HG03064 (cell line): ENCODE measurements around the gene SREBF2.

Experiments used
- ATAC-seq: cut with Tn5 transposase; IDR thresholded peaks from one replicate; pipeline ENCODE4 v1.9.1; 2021; ENCODE audit warnings: low read depth; ENCODE audit not compliant: unreplicated experiment

The SREBF2 gene

GRCh38 chr22:41905411-41906202, 72.7 kb downstream of the SREBF2 start:
- ATAC-seq = no peak

GRCh38 chr22:41906822-41907221, 73.9 kb downstream of the SREBF2 start:
- no peak for ATAC-seq

- ATAC-seq = no peak
Observed at GRCh38 chr22:41907436-41908401, 74.8 kb downstream of the SREBF2 start.

GRCh38 chr22:41908411-41909309, 75.8 kb downstream of the SREBF2 start:
- ATAC-seq = no peak

- no peak for ATAC-seq
Observed at GRCh38 chr22:41909310-41910049, 76.6 kb downstream of the SREBF2 start.

GRCh38 chr22:41910050-41911000, 77.4 kb downstream of the SREBF2 start:
- ATAC-seq = no peak

- no peak for ATAC-seq
Observed at GRCh38 chr22:41911001-41911611, 78.2 kb downstream of the SREBF2 start.

GRCh38 chr22:41912338-41913039, 79.6 kb downstream of the SREBF2 start:
- ATAC-seq = no peak

GRCh38 chr22:41913040-41913719, 80.3 kb downstream of the SREBF2 start:
- ATAC-seq = no peak

- no peak for ATAC-seq
Observed at GRCh38 chr22:41913842-41914534, 81.1 kb downstream of the SREBF2 start.

- no peak for ATAC-seq
Observed at GRCh38 chr22:41914611-41915034, 81.7 kb downstream of the SREBF2 start.

- no peak for ATAC-seq
Observed at GRCh38 chr22:41915035-41915785, 82.3 kb downstream of the SREBF2 start, which contains the start of gene SHISA8. SHISA8 (minus strand) TSS chr22:41915074; CDS start chr22:41914667, 407 bp downstream.

- no peak for ATAC-seq
Observed at GRCh38 chr22:41915786-41916493, 83.0 kb downstream of the SREBF2 start.

- no peak for ATAC-seq
Observed at GRCh38 chr22:41916745-41917358, 83.9 kb downstream of the SREBF2 start.
